Nephron progenitor cell (in vitro differentiated cells): Measurements from ENCODE around the gene SLC4A1.
A peak's percentile ranks its signal among the peaks of the same experiment; 100 is the strongest.

Source experiments
- DNase-seq: peaks from one replicate; pipeline ENCODE4 v3.0.0; 2021
- H3K27ac Mint-ChIP-seq: 2 replicates; pipeline ENCODE4 v1.8.0; 2021; ENCODE audit warnings: mild to moderate bottlenecking, moderate library complexity, mixed read lengths
- H3K27me3 Mint-ChIP-seq: 2 replicates; pipeline ENCODE4 v1.8.0; 2021; ENCODE audit warnings: mild to moderate bottlenecking, low read depth, mixed read lengths; ENCODE audit not compliant: poor library complexity
- H3K36me3 Mint-ChIP-seq: 2 replicates; pipeline ENCODE4 v1.8.0; 2021; ENCODE audit warnings: low read depth, mixed read lengths
- H3K4me1 Mint-ChIP-seq: 2 replicates; pipeline ENCODE4 v1.8.0; 2021; ENCODE audit warnings: mixed read lengths
- H3K4me3 Mint-ChIP-seq: 2 replicates; pipeline ENCODE4 v1.8.0; 2021; ENCODE audit warnings: mild to moderate bottlenecking, moderate library complexity, mixed read lengths
- H3K9me3 Mint-ChIP-seq: 2 replicates; pipeline ENCODE4 v1.8.0; 2021; ENCODE audit warnings: mild to moderate bottlenecking, moderate library complexity, mixed read lengths
- TF ChIP-seq, protein P1 (sequence below): fragments of 200-600 bp; sonication (generic); IDR thresholded peaks from 2 replicates; pipeline ENCODE4 v1.5.0; 2021; ENCODE audit warnings: antibody characterized with exemption

Gene SLC4A1

GRCh38 chr17:44199553-44200477 lies 68.1 kb downstream of the SLC4A1 start, which contains the start of gene ATXN7L3:
Gene ATXN7L3 (minus strand): TSS chr17:44199884. CDS start chr17:44198070, 1,814 bp downstream.
- peaks cover 45% of the 10 kb centered on the region for H3K4me1 Mint-ChIP-seq
- peak within 1 kb of the TSS; percentile 95 for H3K4me3 Mint-ChIP-seq

GRCh38 chr17:44198721-44199552 lies 69.0 kb downstream of the SLC4A1 start:
- Mint-ChIP-seq H3K36me3 (peaks cover 40% of the 10 kb centered on the region), H3K4me3 (peak overlapping the region; percentile 82), H3K4me1 (peaks cover 42% of the 10 kb centered on the region), H3K27ac (no peak overlapping the region), H3K9me3 (no peaks in the 10 kb centered on the region), H3K27me3 (peaks cover 4% of the 10 kb centered on the region)
- DNase-seq = peak; percentile 72
- TF ChIP-seq, protein P1, sequence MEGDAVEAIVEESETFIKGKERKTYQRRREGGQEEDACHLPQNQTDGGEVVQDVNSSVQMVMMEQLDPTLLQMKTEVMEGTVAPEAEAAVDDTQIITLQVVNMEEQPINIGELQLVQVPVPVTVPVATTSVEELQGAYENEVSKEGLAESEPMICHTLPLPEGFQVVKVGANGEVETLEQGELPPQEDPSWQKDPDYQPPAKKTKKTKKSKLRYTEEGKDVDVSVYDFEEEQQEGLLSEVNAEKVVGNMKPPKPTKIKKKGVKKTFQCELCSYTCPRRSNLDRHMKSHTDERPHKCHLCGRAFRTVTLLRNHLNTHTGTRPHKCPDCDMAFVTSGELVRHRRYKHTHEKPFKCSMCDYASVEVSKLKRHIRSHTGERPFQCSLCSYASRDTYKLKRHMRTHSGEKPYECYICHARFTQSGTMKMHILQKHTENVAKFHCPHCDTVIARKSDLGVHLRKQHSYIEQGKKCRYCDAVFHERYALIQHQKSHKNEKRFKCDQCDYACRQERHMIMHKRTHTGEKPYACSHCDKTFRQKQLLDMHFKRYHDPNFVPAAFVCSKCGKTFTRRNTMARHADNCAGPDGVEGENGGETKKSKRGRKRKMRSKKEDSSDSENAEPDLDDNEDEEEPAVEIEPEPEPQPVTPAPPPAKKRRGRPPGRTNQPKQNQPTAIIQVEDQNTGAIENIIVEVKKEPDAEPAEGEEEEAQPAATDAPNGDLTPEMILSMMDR = no peak

More at GRCh38 chr17:44199553-44200477, 68.1 kb downstream of the SLC4A1 start, which contains the start of gene ATXN7L3:
- Mint-ChIP-seq H3K27ac (peak within 1 kb of the TSS; percentile 98), H3K27me3 (peaks cover 4% of the 10 kb centered on the region), H3K36me3 (peaks cover 33% of the 10 kb centered on the region), H3K9me3 (no peaks in the 10 kb centered on the region)
- peak; percentile 100 for DNase-seq
- TF ChIP-seq, protein P1 = no peak
